DMS79 (cell line): ENCODE data around the gene CNFN.

Source experiments
- DNase-seq: peaks from one replicate; lab custom pipeline; 2025; lab: John Stamatoyannopoulos, UW

CNFN gene

DNA sequence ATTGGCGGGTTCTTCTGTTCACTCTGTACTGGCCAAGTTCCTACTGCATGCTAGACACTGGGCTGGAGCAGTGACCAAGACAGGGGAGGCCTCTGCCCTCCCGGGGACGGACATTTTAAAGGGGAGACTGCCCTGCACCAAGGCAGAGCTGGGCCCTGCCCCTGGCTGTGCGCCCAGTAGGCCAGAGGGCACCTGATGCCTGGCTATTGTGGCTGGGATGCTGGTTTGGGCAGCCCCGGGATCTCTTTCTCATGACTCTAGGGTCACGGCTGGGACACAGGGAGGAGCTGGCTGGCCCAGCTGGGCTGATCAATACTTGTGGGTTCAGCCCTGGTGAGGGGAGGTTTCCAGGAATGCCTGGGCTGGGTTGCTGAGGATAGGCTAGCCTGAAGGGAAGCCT, 19.4 kb upstream of the CNFN start:
- no peak for DNase-seq

DNA sequence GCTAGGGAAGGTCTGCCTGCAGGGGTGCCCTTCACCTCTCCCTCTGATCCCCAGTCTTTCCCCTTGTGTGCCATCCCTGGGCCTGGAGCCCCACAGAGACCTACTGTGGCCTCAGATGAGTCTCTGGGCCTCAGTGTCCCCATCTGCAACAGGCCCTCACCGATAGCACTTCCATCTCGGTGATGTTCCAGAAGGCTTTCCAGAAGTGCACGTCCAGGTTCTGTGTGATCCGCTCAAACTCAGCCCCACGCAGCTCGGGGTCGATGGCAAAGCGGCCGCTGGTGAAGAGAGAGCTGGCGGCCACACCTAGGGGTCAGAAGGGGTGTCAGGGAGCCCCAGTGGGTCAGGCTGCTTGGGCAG, 17.7 kb upstream of the CNFN start:
- no peak for DNase-seq

DNA sequence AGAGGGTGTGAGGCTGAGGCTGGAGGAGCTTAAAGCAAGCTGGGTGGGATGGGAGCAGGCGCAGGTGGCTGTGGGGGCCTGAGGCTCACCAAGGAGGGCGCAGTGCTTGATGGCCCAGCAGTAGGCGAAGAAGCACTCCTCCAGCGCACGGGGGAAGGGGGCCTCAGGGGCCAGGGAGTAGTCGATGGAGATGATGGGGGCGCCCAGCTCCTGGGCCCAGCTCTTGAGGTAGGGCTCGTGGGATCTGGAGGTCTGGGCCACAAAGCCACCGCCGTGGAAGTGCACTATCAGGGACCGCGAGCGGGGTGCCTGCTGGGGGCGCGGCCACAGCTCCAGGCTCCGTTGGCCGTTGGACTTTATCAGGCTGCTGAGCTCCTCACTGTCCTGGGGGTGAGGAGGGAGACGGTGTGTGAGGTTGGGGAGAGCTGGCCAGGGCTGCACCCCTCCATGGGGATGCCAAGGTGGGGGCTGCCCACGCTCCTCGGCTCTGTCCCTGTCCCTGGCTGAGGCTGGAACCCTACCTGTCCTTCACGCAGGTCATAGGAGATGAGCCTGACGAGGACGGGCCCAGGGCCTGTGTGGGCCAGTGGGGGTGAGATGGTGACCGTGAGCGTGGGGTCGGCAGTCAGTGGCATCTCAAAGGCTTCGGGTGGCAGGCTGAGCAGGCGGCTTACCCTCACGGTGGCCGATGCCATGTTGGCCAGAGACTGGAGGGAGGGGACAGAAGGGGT, 17.2 kb upstream of the CNFN start:
- no peak for DNase-seq

DNA sequence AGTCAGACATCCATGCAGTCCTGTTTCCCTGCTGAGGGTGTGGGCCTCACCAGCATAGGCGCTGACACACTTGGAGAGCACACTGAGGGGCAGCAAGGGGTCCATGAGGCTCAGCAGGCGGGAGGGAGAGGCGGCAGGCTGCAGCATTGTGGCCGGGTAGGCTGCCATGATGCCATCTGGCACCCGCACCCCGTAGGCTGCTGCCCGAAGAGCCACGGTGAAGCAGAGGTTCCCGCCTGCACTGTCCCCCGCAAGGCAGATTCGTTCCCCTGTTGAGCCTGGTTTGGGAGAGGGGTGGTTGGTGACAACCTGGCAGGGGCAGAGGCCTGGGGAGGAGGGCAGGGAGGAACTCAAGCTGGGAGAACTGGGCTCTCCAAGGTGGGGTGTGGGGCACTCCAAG, 16.0 kb upstream of the CNFN start:
- no peak for DNase-seq

DNA sequence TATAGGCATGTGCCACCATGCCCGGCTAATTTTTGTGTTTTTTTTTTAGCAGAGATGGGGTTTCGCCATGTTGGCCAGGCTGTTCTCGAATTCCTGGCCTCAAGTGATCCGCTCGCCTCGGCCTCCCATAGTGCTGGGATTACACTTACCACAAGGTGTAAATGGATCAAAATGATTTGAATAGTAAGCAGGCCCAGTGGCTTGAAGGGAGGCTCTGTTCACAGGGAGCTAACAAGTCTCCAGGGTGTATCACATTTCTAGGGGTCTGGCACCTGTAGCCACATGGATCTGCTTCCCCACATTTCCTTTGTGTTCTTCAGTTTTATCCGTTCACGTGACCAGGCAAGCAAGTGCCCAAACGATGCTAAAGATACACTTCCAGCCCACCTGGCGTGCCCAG, 13.5 kb upstream of the CNFN start:
- no peak for DNase-seq

DNA sequence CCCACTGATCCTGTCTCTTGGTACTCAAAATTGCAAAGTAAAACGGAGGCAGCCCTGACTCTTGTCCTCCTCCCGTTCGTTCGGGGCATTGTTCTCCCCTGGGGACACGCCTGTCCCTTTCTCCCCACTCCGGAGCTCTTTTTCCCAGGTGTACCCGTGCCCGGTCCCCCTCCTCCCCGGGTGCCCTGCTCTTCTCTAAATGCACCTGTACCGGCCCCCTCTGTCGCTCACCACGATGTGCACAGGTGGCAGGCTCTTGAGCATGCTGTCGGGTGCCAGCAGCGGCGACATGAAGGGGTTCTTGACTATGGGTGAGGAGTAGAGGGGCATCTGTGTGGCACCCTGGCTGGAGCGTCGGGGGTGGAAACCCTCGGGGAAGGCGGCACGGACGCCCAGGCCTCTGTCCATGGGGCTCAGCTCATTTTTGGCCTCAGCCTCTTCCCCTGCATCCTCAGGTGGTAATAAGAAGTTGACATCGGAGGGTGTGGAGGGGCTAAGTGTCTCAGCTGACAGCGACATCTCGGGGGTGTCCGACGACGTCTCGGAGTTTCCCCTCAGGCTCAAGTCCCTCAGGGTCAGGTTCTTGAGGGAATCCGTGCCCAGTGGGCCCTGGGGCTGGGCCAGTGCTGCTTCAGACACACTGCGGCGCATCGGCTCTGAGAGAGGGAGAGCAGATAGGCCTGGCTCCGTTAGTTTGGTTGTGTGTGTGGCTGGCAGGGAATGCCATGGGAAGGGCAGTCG, 12.4 kb upstream of the CNFN start:
- peak; percentile 51 for DNase-seq

DNA sequence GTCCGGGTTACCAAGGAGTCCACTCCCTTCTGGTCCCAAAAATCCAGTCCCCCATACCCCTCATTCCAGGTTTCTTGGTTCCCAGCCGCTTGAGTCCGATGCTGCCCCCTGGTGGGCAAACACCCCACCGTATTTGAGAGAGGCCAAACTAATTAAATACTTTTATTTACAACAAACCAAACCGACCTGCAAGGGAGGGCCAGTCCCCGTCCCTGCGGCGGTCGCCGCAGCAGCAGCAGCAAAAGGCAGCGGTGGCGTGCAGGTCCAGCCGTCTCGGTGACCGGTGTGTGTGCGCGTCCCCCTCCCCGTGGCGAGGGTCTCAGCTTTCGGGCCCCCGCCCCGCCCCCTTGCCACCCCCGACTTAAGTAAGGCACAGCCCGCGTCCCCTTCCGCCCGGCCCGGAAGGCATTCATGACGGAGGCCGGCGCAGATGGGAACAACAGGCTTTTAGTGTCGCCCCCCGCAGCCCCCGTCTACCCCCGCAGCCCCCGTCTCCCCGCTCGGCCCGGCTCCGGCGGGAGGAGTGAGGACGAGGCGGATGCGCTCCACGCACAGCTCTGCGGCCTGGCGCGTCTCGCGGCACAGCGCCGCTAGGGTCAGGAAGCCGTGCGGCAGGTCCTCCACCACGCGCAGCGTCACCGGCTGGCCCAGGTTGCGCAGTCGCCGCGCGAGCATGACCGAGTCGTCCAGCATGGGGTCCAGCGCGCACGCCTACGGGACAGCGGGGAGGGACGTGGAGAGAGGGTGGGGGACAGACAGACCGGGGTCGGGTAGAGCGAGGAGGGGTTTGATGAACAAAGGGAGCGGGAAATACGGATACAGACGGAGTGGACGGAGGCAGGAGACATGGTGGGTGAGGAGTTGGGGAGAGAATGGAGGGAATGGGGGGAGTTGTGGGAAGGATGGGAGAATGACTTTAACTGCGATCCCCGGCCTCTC, 11.5 kb upstream of the CNFN start:
- DNase-seq, result peak; percentile 70

DNA sequence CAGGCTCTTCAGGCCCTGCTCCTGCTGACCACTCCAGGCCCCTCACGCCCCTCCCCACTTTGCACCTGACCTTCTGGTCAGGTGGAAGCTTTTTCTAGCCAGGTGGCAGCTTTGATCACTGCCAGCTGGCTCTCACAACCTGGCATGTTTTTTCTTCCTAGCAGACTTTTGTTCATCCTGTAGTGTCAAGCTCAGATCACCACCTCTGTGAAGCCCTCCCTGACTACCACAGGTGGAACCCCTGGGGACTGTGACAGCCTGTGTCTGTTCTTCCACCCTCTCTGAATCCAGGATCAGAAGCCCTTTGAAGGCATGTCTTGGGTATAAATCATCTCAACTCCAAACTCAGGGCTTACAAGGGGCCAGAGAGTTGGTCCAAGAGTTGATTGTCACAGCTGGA, 10.3 kb upstream of the CNFN start:
- DNase-seq, result no peak

DNA sequence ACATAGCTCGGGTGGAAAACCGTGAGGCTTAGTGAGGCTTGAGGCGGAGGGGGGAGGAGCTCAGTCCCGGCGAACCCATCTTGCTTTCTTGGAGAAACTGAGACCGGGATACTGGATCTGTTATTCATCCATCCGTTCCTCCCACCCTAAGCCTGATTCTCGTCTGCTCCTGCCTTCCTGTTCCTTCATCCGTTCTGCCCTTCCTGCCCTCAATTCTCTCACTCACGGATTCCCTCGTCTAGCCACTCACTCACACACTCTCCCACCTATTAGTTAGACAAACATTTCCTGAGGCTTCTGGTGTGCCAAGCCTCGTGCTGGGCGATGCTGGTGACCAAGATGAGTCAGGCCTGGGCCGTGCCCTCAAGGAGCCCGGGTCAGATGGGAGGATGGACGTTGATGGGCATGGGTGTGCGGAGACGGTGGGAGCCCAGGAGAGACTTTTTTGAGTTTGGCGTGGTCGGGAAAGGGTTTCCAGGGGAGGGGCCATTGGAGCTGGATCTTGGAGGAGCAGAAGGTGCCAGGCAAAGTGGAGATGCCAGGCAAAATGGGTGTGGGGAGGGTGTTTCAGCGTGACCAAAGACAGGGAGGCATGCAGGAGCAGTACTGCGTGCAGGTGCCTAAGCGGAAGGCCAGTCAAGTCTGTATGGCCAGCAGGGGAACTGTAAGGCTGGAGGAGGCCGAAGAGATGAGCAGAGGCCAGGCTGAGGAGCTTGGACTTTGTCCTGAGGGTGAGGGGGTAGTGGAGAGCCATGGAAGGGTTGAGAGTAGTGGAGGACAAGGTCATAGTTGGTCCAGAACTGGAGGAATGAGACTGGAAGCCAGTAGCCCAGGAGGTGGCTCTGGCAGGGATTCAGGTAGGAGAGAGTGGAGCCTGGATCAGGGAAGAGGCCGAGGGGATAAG, 7.4 kb upstream of the CNFN start:
- no peak for DNase-seq

DNA sequence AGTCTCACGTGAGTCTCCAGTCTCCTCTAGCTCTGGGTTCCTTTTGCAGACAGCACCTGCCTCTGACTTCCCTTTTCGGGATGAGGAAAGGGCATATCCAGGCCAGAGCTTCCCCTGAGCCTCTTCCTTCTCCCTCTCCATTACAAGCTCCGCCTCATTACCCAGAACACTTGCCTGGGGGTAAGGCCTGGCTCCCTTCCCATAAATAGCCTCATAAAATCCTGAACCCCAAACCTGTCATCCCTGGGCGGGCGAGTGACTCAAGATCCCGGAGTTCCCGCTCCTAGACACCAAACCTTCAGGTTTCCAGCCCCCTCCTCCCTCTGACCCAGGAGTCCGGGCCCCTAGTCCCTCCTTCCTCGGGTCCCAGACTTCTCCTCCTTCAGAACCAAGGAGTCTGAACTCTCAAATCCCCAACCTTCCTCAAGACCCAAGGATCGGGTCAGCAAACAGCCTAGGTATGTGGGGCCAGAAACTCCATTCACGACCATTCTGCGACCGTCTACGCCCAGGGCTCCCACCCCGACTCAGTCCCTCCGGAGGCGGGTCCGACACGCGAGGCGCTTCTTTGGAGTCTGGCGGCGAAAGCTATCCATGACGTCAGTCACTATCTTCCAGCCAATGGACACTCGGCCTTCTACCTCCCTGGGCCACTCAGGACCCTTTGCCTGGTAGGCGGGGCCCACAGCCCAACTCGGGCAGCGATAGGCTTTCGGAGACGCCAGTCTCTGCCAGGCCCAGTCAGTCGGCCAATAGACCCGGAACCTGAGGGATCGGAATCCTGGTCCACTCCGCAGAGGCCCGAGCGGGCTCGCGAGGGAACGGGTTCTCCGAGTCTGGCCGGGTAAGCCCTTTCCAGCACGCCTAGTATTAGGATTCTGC, 6.5 kb upstream of the CNFN start:
- DNase-seq, result peak; percentile 97

DNA sequence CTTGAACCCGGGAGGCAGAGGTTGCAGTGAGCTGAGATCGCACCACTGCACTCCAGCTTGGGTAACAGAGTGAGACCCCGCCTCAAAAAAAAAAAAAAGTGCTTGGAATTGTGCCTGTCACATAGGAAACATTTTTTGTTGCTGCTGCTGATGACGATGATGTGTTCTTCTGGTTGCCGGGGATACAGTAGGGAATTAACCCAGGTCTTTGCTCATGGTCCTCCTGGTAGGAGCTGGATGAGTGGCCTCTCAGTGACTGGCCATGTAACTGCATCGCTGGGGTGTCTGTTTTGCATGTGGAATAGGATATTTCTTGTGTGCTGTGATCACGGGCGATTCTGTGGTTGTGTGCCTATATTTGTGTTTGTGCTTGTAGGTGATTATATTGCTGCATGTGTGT, 4.7 kb upstream of the CNFN start:
- no peak for DNase-seq

DNA sequence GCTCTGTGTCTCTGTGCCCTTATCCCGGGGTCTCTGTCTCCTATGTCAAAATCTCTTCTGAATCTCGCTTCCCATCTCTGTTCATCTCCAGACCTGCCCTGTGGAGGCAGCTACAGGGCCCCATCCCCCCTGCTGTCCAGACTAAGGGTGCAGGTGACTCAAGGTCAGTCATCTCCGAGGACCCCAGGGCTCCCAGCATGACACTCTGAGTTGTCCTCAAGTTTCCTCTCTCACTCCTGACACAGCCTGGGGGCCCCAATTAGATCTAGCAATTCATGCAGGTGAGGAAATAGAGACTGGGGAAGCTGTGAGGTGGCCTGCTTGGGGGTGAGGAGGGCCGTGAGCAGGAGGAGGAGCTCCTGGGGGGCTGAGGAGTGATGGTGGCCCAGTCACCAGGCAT, 2.1 kb upstream of the CNFN start:
- no peak for DNase-seq

DNA sequence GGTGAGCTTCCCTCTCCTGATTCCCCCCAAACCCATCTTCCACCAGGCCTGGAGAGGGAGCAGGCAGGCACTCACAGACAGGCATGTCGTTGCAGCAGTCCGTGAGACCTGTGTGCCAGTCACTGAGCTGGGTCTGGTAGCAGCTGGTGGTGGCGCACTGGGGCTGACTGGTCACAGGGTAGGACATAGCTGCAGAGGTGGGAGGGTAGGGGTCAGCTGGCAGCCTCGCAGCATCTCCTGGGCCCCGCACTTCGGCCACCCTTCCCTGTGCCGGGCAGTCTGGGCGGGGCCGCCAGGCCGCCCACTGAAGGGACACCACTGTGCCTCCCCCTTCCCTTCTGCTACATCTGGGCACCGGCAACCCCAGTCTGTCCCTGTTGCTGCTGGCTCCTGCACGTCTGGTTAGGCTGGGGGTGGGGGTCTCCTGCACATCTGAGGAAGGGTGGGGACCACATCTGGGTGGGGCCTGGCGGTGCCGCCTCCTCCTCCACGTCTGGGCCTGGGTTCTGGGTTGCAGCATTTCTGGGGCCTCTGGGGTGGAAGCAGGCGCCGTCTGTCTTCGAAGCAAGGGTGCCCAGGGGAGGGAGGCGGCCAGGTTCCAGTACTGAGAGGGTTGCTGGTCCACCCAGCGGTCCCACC, 1.1 kb downstream of the CNFN start:
- no peak for DNase-seq

DNA sequence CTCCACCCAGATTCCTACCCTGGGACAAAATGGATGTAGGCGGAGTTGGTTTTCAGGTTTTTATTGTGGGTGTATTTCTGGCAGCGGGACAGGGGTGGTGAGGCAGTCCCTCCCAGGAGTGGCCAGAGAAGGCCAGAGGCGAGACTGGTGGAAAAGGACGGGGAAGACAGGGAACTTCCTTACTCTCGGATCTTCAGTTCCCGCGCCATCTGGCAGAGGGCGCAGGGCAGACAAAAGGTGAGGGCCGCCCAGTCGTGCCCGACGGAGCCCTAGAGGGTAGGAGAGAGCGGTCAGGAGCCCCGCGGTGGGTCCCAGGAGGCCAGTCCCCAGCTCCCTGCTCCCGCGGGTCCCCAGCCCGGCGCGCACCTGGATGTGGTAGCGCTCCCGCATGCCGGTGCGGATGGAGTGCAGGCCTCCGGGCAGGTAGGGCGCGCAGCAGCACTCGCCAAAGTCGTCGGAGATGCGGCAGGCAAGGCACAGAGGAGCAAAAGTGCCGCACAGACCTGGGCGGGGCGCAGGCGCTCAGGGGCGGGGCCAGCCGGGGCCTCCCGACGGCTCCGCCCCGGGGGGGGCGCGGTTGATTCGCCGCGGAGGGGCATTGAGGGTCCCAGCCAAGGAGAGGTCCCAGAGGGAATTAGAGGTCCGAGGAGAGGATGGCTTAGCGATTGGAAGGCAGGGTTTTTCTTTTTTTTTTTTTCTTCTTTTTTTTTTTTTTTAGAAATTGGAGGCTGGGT, 3.0 kb downstream of the CNFN start:
- peak; percentile 62 for DNase-seq

DNA sequence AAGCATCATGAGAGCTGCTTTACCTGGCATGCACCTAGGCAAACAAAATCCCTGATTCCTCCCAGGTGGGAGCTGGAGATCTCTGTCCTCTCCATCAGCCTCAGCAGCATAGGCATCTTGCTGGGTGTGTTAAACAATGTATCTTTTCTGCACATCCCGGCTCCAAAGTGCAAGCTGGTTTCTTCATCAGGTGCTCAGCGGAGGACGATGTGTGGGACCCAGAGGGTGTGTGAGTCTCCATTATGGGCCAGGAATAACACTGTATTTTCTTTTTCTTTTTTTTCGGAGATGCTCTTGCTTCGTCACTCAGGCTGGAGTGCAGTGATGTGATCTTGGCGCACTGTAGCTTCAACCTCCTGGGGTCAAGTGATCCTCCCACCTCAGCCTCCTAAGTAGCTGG, 9.9 kb downstream of the CNFN start:
- no peak for DNase-seq

DNA sequence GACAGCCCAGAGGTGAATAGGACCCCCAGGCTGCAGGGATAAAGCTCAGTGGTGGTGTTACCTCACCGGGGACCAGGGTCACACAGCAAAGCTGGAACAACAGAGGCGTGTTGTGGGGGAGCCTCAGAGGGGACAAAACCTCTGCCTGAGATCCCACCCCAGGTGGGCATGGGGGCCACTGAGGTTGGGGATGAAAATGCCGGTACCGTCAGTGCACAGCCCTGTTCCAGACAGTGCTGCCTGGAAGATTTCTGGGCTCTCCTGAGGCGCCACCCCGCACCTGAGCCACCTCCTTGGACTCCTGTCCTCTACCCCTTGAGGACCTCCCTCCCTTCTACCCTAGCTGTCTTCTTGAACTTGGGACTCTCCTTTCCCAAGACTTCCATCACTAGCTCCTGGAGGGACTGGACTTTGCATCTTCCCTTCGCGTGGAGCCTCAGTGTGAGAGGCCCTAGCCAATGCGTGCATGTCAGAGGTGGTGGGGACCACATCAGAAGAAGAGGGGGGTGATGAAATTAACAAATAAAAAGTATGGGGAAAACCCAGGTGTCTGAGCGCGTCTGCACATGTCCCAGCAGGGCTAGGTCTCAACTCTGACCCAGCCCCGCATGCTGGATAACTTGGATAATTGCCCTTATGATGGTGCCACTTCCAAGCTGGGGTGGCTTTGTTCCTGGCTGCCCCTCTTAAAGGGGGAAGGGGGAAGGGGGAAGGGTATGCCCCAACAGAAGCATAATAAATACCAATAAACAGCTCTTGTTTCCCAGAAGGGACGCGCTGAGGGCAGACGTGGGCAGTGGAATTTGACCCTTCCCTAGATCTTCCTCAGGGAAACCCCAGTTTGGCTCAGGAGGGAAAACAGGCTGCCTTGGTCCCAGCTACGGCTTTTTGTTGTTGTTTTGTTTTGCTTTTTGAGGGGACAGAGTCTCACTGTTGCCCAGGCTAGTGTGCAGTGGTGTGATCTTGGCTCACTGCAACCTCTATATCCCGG, 11.6 kb downstream of the CNFN start:
- no peak for DNase-seq

DNA sequence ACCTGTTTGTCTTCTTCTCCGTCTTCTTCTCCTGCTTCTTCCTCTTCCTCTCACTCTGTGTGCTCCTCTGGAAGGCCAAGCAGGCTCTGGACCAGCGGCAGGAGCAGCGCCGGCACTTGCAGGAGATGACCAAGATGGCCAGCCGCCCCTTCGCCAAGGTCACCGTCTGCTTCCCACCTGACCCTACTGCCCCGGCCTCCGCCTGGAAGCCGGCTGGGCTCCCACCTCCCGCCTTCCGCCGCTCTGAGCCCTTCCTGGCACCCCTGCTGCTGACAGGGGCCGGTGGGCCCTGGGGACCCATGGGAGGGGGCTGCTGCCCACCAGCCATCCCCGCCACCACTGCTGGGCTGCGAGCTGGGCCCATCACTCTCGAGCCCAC, 13.9 kb downstream of the CNFN start:
- DNase-seq, result no peak

DNA sequence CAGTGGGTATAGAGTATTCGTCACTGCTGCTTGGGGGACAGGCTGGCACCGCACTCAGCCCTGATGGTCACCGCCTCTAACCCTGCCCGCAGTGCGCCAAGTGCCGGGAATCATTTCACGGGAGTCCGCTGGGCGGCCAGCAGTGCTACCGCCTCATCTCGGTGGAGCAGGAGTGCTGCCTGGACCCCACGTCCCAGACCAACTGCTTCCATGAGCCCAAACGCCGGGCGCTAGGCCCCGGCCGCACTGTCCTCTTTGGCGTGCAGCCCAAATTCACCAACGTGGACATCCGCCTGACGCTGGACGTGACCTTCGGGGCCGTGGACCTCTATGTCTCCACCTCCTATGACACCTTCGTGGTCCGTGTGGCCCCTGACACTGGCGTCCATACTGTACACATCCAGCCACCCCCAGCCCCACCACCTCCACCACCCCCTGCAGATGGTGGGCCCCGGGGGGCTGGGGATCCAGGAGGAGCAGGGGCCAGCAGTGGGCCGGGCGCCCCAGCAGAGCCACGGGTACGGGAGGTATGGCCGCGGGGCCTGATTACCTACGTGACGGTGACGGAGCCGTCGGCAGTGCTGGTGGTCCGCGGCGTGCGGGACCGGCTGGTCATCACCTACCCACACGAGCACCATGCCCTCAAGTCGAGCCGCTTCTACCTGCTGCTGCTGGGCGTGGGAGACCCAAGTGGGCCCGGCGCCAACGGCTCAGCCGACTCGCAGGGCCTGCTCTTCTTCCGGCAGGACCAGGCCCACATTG, 14.5 kb downstream of the CNFN start:
- no peak for DNase-seq
